Left hindlimb (tissue), 1 donor: Measurements from ENCODE around the gene ZKSCAN4.

Experiments used
- DNase-seq: peaks from one replicate; pipeline ENCODE4 v3.0.0-alpha.2; 2018

ZKSCAN4 gene

DNA sequence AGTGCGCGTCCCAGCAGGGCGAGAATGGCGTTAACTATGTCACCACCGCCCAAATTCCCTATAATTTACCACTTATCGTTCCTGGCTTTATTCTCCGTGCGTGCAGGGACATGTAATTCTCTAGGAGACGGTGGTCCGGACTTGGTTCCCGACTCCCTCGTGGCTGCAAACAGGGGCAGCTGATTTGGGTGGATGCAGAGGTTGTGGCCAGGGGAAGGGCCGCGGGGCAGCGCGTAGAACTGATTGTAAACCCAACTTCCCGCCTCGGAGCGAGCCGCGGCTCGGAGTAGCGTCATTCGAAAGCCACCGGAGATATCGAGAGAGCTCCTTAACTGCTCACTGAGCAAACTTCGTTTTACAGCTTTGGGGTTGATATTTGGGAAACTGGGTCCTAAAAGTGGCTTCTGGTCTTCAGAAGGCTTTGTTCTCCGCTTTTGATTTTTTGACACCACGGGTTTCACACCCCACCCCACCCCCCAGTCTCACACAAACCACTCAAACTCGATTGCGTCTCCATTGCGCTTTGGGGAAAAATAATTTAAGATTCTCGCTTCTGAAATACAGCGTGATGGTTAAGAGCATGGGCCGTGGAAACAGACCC, 44.5 kb downstream of the ZKSCAN4 start:
- DNase-seq = peak; percentile 42

DNA sequence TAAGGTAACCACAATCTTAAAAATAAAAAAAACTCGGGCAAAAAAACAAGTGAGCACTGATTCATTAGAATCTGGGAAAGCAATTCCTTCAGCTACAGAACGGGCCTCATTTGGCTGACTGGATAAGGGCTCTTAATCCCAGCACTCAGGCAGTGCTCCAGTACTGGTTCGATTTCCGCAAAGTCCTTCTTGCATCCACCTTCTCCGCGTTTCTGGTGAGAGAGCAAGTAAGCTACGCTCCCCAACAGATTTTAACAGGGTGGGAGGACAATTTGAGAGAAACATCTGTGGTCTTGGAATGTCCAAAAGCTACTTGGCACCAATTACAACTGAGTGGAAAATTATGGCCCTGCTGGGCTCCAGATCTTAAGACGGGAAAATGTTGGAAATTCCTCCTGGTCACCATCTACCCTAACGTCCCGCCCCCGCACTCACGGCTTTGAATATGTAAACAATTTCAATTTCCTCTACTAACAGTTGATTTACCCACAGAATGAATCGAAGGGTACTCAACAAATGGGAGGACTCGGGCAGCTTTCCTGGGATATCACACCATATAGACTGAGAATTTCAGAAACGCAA, 45.0 kb downstream of the ZKSCAN4 start:
- DNase-seq = no peak

DNA sequence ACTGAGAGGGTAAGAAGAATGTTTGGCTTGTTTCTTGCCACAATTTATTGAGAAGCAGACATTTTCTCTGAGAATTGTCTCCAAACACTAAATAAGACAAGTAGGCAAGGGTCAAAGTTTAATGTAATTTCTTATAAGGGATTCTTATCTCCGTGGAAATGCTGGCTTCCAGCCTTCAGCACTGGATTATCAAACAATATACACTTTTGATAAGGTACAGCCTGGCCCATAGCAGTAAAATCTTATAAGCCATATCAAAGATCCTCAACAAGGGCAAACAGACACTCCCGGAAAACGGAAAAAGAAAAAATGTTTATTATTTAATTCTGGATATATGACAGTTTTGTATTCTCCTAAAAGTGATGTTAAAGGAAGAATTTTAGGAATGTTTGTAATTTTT, 45.5 kb downstream of the ZKSCAN4 start:
- DNase-seq = no peak

DNA sequence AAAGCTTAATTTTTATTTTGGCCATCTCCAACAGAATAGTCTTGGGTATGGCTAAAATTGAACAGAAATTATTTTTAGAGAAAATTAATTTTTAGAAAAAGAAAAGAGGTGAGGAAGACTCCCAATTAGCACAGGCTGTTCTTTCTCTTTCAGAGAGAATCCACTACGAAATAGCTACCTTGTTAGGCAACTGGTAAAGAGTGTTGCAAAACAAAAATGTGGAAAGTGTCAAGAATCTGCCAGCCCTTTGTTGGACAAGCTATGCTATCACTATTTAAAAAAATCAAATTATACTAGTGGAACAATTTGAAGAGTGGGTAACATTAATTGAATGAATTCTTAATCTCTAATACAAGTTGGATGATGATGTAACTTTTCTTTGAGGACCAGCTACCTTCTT, 46.2 kb downstream of the ZKSCAN4 start:
- no peak for DNase-seq

DNA sequence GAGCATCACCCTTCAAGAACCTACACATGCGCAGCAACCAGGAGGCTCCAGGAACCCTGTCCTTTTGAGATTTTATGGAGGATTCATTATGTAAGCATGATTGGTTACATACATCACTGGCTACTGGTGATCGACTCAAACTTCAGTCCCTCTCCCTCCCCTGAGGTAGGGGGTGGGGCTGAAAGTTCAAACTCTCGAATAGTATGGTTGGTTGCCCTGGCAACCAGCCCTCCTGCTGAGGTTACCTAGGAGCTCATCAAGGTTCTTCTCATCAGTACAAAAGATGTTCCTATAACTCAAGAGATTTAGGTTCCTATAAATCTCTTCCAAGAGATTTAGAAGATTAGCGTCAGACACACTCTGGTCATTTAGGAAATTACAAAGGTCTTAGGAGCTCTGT, 48.9 kb downstream of the ZKSCAN4 start:
- no peak for DNase-seq

DNA sequence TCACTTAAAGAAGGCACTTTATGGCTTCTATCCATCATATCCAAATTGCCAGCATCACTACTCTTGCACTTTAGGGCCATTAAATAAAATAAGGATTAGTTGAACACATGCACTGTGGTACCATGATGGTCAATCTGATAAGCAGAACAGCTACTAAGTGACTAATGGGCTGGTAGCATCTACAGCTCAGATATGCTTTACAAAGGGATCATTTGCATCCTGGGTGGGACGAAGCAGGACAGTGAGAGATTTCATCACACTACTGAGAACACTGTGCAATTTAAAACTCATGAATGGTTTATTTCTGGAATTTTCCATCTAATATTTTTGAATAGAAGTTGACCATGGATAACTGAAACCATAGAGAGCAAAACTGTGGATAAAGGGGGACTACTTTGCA, 52.0 kb downstream of the ZKSCAN4 start:
- no peak for DNase-seq
